ENCODE measurements around the gene MRPL50. TPM values are rescaled to one million over a fixed set of nuclear protein-coding genes. Genes with fewer than 3 reads are reported as not detected.

Gene MRPL50
- total RNA-seq: 29.2 TPM

GRCh38 chr9:101398068-101398929 lies at the start of gene MRPL50, which contains the start of gene ZNF189:
Gene MRPL50, minus strand, starts transcription at chr9:101398618. Its CDS starts 26 bp downstream, at chr9:101398592.
Gene ZNF189, plus strand, starts transcription at chr9:101398851. Its CDS starts 306 bp downstream, at chr9:101399157.
- peak; percentile 100 for DNase-seq

DNA sequence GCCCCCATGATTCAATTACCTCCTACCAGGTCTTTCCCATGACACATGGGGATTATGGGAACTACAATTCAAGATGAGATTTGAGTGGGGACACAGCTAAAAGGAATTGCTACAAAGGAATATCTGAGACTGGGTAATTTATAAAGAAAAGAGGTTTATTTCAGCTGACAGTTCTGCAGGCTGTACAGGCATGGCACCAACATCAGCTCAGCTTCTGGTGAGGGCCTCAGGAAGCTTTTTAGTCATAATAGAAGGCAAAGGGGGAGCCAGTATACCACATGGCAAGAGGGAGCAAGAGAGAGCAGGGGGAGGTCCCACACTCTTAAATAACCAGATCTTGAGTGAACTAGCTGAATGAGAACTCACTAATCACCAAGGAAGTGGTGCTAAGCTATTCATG lies 48.3 kb upstream of the MRPL50 start:
- DNase-seq: no peak

GRCh38 chr9:101445353-101446029 lies 47.1 kb upstream of the MRPL50 start:
- no peak for DNase-seq

DNA sequence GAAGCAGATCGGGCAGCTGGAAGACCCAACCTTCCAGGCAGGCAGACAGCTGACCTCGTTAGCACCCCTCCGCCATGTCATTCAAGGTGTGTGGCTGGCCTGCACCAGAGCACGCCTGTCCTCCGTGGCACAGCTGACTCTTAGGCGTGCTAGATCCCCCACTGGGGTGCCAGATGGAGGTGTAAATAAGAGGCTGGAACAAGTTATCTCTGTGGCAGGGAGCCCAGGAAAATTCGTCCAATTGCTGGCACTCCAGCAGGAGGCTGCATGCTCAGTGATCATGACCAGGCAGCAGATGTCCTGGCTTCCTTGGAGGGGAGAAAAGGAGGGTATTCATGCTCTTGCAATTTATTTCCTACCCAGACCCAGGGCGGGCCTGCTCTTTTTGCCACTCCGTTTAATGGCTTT lies 45.0 kb upstream of the MRPL50 start:
- DNase-seq: peak; percentile 62

- DNase-seq: no peak
These were observed 44.3 kb upstream of the MRPL50 start for GRCh38 chr9:101442736-101443135.

GRCh38 chr9:101442318-101442717 lies 43.9 kb upstream of the MRPL50 start:
- DNase-seq: no peak

GRCh38 chr9:101440714-101441230 lies 42.4 kb upstream of the MRPL50 start:
- DNase-seq: no peak

DNA sequence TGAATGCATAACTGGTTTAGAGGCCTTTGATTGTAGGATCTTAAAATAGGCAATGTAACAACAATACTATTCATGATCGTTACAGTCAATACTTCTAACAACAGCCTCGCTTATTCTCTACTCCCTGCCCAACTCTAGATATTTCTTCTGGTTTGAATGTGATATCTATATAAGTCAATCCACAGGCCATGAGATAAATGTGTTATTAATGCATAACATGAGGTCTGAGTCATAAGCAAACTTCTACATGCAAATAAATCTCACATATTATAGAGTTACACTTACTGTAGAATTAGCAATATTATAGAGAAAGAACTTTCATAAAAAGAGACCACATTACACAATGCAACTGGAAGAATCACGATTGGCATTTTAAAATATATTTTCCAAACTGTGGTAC lies 40.1 kb upstream of the MRPL50 start:
- no peak for DNase-seq

GRCh38 chr9:101437806-101438232 lies 39.4 kb upstream of the MRPL50 start:
- no peak for DNase-seq

- no peak for DNase-seq
These were observed 37.2 kb upstream of the MRPL50 start, which contains the start of gene ALDOB for GRCh38 chr9:101435601-101436079. Gene ALDOB, minus strand, starts transcription at chr9:101435774. Its CDS starts 4,887 bp downstream, at chr9:101430887.

GRCh38 chr9:101434998-101435397 lies 36.6 kb upstream of the MRPL50 start:
- DNase-seq: no peak

- DNase-seq: no peak
These were observed 34.8 kb upstream of the MRPL50 start for GRCh38 chr9:101433229-101433628.

DNA sequence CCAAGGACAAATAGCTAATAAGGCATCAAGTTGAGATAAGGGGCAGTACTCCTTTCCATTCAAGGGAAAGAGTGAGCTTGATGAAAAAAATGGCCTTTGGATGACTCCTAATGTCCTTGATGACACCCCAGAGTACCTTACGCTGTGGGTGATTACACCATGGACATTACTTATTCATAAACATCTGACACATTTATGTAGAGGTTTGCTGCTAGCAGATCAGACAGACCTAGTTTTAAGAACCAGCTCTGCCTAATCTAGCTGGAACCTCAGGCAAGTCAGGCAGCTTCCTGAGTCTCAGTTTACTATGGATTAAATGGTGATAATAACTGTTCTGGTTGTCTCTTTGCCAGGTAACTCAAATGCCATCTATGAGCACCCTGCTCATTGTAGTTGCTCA lies 34.3 kb upstream of the MRPL50 start:
- DNase-seq: no peak

DNA sequence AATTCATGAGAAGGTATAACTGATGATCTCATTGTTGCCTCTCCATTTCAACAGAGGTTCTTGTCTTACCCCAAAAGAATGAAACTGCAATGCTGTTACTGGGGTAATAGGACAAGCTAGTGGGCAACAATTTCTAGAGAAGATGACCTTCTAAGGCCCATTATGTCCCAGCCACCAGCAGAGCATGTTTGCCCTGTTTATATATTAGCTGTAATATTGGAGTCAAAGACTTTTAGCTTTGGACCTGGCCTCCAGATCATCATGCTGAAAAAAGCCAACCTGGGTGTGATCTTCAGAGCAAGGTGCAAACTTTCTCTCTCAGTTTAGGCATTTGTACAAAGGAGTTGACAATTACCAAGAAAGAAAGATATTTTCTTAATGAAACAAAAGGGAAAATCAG lies 33.8 kb upstream of the MRPL50 start:
- DNase-seq: no peak

GRCh38 chr9:101429736-101430135 lies 31.3 kb upstream of the MRPL50 start:
- no peak for DNase-seq

DNA sequence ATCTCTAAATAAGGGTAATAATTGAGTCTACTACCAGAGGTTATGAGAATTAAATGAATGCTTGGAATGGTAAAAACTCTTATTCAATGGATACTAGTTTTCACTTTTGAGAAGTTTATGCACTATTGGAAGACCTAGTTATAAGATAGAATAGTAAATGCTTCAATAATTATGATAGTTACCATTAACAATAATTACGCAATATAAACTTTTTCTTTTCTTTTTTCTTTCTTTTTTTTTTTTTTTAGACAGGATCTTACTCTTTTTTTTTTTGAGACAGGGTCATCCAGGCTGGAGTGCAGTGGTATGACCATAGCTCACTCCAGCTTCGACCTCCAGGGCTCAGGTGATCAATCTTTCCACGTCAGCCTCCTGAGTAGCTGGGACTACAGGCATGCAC lies 30.5 kb upstream of the MRPL50 start:
- no peak for DNase-seq

DNA sequence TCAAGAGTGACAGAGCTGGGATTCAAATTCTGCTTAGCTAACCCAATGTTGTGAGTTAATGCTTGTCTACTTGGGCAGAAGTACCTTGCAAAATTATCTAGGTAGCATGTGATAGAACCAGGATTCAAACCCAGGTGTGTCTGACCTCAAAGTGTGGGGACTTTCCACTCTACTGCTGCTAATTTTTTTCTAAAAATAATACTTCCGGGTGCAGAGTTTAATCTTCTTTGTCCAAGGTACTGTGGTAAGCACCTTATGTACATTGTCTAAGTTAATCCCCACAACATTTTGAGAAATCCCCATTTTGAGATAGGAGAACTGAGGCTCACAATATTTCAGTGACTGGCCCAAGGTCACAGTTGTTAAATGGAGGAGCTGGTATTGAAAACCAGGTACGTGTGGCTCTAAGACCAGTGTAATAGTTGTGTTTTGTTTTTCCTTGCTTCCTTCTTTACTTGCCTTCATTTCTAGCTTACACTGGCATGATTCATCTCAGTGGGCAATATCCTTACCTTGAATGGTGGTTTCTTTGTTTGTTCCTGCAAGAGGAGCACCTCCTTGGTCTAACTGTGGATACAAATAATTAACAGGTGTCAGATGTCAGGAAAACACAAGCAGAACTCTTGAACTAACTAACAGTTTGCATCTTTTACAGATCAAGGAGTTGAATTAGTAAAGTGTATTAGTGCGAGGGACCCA lies 29.7 kb upstream of the MRPL50 start:
- DNase-seq: no peak

- no peak for DNase-seq
These were observed 28.9 kb upstream of the MRPL50 start for GRCh38 chr9:101427358-101427757.

GRCh38 chr9:101421653-101422065 lies 23.2 kb upstream of the MRPL50 start:
- DNase-seq: no peak

GRCh38 chr9:101419863-101420262 lies 21.4 kb upstream of the MRPL50 start:
- DNase-seq: no peak

DNA sequence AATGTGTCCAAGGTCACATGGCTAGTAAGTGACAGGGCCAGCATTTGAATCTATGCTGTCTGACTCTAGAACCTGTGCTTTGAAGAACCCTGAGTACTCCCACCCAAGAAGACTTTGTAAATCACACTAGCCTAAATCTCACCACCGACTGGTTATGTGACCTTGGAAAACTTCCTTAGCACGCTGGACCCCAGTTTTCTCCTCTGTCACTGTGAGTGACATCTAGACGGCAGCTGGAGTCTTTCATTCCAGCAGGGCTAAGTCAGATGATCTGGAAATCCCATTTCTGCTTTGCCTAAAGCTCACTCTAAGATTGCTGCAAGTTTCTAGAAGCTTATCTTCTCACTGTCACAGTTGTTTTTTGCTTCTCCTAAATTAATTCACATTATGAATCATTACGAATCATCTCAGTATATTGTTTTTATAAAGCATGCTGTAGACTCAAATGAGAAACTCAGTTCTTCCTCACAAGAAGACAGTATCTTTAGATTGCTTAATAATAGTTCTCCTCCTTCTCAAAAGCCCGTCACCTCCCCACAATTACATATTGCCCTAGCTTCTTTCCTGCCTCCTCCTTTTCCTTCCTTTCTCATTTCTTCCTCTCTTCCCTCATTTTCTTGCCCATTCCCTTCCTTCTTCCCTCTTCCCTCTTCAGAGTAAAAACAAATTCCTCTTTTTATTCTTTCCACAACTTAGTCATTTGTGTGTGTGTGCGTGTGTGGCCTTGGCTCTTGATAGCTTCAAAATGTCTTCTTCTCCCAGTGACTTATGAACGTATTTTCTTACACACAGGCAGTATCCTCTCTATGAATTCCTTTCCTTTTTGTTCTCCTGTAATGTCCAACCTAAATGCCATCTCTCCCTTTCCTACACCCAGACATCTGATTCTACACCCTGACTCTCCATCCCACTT lies 20.4 kb upstream of the MRPL50 start:
- peak; percentile 15 for DNase-seq
